ENCODE measurements around the gene FRMD4A.
"Not testable (repeated sequence)": the region's sequence is repeated elsewhere in the genome, so short reads cannot be mapped to it uniquely, and the experiment has no call there.

The FRMD4A gene

DNA sequence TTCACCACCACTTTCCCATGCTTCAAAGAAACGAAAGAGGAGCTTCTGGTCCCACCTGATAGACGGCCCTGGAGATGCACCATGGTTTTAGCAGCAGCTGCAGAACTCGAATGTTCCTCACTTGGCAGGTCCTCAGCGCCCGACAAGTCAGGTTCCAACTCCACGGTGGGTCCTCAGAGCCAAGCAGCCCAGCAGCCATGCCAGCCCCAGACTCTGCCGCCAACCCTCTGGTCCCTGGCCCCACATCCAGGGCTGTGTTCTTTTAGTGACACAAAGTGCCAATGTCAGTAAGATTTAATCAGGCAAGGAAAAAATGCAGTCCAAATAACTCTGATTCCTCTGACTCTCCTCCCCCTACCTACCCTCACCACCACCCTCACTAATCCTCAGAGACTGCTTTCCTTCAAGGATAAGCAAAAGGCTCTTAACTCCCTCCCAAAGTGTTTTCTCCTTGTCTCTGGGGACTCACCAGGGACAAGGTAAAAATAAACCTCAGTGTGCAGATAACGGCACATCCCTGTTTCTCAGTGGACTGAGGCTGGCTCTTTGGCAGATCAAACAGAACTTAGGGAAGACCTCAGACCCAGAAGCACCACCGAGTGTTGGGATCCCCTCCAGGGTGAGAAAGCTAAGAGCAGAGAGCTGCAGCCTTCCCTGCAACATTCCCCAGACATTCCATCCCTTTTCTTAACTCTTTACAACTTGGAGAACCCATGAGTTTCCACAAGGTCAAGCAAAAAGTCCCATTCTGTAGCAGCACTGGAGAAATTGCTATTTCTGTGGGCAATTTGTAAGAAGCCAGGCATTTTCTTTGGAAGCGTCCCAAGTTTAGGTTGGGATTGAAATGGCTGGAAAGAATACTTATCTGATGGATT is 358.9 kb downstream of the FRMD4A start:
- DNase-seq, result no peak

DNA sequence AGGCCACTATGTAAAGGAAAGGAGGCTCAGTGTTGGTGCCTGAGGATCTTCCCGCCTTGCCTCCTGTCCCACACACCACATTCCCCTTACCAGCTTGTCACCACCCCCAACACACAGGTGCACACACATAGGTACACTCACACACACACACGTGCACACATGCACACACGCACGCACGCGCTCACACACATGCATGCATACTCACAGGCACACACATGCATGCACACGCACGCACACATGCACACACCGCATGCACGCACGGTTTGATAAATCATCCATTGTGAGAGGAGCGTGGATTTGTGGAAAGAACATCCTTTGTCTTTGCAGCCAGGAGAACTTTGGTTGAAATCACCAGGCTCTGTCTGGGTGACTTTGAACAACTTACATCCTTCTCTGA is 359.8 kb downstream of the FRMD4A start:
- no peak for DNase-seq

DNA sequence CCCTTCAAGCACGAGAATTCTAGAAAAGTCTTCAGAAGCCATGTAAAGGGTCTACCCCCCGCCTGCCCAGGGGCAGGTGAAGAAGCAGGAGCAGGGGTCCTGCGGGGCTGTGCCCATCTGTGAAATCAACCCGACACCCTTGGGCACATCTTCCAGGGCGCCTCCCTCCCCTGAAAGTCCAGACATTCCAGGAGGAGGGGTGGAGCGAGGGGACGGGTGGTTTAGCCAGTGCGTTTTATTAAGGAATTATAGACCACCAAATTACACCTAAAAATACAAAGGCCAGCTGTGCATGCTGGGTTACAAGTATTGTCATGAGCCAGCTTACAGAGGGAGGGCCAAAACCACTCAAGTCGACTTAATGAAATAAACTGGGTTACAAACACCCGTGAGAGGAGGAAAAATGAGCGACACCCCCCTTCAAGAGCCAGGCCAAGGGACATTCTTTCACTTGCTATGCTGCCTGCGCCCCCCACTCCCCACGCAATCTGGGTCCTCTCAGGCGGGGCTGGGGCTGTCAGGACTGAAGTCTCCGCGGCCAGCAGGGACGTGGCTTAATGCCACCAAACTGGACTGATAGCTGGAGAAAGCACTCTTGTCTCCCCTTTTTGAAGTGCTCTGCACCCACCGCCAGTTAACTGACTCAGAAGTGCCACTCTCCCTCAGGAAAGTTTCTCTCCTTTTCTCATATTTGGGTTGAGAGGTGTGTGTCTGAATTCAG is 360.3 kb downstream of the FRMD4A start:
- no peak for DNase-seq

DNA sequence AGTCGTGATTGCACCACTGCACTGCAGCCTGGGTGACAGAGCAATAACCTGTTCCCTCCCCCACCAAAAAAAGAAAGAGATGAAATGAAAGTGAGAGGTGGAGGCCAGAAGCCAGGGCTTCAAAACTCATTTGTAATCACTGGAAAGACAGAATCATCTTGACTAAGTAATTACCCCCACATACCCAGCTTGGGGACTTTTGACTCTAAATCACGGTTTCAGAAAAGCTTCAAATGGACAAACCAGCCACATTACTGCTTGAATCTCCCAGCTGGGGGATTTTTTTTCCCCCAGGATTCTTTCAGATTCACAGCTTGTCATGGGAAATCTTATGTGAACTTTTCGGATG is 361.0 kb downstream of the FRMD4A start:
- no peak for DNase-seq

DNA sequence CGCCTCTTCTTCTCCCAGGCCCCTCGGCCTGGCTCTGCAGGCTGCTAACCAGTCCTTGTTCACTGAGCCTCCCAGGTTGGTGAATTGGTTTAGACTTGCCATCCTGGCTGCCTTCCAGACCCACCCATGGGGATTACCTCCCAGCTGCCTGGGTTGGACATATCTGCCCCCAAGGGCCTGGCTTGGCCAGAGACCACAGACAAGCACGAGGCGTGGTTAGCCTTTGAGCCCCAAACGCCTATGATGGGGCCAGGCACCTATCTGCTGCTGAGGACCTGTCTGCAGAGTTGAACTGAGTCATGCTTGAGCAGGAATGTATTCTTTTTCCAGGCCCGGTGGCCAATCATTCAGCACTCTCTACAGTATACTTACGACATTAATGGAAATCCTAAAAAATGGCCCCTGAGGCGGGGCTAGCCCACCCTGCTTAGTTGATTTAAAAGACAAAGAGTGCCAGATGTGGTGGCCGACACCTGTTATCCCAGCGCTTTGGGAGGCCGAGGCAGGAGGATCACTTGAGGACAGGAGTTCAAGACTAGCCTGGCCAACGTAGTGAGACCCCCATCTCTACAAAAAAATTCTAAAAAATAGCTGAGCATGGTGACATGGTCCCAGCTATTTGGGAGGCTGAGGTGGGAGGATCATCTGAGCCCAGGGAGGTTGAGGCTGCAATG is 361.5 kb downstream of the FRMD4A start:
- no peak for DNase-seq

DNA sequence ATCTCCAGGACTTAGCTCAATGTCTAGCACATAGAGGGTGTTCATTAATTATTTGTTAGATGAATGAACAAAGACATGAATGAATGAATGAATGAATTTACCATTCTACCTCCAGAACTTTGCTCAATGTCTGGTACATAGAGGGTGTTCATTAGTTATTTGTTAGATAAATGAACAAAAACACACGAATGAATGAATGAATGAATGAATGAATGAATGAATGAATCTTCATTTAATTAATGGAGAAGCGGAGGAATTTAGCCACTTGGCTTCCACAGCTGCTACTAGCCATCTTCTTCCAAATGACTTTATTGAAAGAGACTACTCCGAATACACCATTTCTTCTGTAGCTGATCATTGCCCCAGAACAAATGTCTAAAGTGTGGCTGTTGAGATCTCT is 368.9 kb downstream of the FRMD4A start:
- no peak for DNase-seq

DNA sequence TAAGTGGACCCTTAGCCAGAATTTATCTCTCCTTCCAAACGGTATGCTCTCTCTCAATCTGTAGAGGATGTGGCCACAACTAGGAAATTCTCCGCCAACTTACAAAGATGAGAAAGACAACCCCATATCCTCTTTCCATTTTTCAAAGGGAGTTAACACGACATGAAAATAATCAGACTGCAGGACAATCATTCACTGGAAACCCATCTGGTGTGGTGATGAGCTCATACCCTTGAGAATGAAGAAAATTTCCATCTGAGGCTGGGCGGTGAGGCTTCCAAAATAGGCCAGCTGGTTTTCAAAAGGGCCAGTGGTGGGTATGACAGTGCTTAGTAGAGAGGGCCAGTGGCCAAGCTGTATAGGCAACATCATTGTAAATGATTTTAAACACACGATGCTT is 369.6 kb downstream of the FRMD4A start:
- no peak for DNase-seq

DNA sequence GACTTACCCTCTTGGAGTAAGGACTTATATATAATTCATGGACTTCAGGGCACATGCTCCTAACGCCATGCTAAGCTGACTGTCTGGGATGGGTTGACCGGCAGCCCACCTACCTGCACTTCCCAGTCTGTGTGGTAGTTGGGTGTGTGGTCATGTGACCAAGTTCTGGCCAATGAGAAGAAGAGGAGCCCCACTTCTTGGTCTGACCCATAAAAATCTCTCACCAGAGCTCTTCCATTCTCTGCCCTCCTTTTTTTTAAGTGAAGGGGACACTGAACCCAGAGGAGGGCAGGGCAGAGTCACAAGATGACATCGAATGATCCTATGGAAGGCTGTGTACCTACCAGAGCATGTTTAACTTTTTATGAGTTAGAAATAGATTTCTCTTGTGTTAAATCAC is 370.1 kb downstream of the FRMD4A start:
- no peak for DNase-seq

DNA sequence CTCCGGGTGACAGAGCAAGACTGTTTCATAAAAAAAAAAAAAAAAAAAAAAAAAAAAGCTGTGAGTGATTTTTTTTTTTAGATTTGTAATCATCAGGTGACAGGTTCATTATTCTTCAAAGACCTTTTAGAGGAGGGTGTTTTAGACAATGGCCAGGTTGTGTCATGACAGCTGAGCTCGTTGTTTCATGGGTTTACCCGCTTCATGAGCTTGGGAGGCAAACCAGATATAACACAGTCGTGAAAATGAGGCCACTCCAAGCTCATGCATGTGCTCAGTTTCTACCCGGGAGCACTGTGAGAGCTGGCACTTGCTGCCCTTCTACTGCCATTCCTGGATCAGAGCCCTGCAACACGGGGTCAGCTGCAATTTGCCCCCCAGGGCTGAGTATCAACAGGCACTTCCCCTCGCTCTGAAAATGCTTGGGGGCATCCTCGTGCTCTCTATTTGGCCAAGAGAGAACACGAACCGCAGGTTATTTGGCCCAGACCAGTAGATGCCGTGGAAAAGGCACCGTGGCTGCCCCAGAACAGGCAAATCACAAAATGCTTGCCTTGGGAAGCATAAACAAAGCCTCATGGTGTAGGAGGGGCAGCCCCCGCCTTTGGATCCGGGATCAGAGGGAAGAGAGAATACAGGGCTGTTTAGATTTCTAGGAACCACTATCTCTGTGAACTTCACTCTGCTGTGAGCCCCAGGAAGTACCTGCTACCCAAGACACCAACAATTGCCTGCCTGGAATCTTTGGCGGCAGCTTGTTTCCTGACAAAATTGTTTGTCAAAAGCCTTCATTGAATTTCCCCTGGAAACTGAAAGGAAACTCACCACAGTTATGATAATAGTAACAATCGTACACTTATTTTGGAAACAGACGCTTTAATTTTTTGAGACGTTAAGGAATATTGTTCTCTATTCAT is 371.0 kb downstream of the FRMD4A start:
- no peak for DNase-seq

DNA sequence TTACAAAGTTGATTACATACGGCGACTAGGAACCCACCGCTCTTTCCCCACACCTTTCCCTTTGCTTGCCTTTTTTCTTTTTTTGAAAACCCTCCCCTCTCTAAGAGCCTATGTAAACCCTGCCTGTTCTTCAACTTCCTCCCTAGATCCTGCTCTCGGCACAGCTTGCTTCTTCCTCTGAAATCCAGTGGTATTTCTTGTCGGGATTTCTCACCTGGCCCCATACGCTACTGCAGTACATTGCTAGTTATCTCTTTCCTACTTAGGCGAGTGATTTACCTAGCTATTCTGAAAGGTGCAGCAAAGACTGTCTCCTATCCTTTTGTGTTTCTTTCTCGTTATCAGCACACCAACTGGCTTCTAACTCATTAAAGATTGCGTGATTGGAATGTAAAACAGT is 372.9 kb downstream of the FRMD4A start:
- no peak for DNase-seq

DNA sequence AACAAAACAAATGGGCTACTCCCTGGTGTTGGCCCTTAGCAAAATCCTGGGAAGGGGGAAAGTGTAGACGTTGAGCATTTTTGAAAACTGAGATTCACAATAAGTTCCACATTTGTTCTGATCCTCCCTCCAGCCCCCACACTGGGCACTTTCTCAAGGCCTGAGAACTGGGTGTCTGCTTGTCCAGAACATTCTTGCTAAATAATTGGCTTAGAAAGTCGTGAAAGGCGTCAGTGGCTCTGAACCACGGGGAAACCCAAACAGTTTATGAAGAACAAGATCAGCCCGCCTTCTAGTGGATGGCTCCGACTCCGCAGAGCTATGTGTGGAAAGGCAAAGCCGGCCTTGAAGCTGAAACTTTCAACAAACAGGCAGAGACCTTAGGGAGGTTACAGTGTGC is 373.9 kb downstream of the FRMD4A start:
- no peak for DNase-seq

DNA sequence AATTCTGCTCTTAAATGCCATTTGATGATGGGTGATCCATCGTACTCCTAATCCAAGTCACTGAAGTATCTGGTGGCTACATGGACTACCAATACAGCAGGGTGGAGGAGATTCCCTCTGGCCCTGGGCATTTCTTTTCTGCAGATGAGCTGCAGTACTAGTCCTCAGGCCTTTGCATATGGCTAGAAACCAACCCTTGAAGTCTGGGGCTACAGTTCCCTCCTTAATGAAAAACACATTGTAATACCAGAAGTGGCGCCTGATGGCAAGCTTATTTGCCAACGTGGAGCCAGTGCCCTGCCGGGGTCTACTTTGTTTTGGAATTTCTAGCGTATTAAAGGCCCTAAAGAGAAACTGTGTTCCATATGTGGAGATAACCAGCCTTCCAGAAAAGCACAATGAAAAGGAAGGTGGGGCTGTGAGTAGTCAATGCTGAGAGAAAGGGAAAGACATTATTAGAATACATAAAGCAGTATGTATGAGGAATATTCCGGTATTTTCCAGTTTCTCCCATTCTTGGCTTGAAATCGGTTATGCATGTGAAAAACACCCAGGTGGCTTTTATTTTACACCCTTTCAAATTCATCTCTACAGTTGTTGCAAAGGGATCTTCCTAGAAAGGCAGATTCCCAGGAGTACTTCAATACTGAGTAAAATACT is 375.2 kb downstream of the FRMD4A start:
- DNase-seq, result no peak

DNA sequence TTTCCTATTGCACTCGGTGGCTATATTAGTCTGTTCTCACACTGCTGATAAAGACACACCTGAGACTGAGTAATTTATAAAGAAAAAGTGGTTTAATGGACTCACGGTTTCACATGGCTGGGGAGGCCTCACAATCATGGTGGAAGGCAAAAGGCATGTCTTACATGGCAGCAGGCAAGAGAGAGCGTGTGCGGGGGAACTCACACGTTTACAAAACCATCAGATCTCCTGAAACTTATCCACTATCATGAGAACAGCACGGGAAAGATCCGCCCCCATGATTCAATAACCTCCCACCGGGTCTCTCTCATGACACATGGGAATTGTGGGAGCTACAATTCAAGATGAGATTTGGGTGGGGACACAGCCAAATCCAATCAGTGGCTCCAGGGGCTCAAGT is 376.5 kb downstream of the FRMD4A start:
- DNase-seq, result not testable (repeated sequence)

DNA sequence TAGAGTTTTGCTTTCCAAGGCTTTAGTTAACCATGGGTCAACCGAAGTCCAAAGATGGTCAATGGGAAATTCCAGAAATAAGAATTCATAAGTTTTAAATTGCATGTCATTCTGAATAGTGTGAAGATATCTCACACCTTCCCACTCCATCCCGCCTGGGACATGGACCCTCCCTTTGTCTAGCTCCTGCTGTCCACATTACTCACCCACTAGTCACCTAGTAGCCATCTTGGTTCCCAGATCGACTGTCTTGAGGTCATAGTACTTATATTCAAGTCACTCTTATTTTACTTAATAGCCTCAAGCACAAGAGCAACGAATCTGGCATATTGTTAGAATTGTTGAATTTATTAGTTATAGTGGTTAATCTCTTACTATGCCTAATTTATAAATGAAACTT is 377.4 kb downstream of the FRMD4A start:
- DNase-seq, result no peak

DNA sequence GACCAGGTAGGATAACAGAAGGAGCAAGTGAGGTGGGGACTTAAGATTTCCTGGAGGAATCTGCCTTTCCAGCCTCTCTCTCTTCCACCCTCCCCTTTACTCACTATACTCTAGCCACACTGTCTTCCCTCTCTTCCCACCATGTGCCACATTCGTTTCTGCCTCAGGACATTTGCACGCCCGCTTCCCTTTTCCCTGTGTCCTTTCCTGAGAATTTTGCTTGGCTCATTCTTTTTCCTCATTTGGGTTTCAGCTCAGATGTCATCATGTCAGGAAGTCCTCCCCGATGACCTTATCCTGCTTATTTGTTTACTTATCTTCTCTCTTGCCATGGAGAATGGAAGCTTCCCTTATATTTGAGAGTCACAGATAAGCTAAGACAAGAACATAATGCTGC is 380.2 kb downstream of the FRMD4A start:
- no peak for DNase-seq

DNA sequence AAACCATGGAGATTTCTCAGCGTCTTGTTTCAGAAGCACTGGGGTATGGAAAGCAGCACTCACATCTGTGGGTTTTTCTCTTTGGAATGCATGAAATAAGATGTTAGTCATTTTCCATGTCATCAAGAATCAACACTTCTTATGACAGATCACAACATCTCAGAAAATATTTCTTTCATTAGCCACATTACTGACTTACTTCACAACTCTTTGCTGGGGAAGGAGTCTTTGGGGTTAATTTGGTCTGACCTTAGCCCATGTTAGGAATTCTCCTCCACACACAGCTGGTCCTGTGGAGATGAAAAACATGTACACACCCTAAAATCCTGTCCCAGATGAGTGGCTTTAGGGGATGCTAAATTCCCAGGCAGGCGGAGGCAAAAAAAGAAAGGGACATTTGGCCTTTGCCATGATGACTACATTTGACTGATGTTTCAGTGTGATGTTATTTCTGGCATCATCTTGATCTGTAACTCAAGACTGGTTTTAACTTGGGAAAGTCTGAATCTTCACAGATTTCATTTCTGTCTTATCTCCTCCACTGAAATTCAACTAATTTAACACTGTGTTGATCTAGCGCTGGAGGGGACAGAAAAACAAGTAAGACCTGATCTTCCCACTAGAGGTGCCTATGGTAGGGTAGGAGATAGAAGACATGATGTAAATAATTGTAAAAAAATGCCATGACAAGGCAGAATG is 380.7 kb downstream of the FRMD4A start:
- DNase-seq, result no peak

DNA sequence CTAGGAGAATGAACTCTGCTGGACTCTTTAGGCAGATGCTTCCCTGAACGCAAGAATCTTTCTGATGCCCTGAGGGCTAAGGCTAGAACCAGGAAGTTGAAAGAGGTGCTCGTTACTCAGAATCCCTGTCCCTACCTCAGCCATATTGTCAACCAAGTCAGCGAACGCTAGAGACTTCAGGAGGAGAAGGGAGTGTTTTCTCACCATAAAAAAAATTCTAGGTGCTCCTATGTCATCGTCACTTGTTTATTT is 384.6 kb downstream of the FRMD4A start:
- DNase-seq, result no peak

DNA sequence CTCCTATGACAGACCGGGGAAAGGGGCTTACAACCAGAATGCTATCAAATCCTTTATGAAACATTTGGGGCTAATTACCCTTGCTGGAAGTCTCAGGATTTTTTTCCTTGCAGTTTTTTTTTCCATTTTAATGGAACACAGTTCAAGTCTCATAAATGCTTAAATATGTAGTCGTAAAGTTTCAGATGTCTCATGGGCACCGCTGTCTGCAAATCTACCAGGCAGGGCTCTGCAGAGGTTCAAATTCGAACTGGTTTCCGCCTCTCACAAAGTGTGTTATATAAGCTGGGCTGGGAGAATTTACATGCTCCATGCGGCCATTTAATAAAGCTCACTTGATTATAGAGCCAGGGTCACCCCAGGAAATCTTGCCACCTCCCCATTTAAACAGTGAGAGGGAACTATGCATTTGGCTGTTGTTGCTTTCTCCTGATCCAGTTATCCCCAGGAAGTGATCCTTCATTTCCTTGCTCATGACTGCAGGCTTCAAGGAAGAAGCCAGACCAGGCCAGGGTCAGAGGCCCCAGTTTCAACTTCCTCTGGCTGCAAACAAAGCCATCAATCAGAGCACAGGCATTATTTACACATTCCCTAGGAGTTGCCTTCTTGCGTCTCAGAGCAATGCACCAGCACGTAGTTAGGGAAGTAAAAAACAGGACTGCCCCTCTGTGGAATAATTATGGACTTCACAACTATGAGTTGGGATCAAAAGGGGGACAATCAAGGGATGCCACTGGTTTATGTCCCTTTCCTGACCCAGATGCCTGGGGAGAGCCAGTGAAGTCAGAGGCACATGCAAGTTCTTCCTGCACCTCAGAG is 385.1 kb downstream of the FRMD4A start:
- DNase-seq, result no peak

DNA sequence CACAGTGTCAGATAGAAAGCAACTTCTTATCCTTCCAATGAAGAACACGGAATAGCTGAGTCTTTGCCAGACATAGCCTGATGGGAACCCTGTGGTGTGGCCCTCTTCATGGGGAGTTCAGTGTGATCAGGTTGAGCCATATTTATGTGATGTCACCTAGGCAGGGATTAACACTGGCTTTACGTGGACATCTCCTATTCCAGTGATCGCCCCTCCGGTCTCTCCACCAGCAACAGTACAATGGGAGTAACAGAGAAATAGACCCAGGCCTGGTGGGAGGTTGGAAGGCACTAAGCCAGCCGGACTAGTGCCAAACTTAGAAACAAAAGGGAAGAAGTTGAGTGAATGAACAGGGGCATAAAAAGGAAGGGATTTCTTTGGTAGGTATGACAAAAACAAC is 385.9 kb downstream of the FRMD4A start:
- no peak for DNase-seq

DNA sequence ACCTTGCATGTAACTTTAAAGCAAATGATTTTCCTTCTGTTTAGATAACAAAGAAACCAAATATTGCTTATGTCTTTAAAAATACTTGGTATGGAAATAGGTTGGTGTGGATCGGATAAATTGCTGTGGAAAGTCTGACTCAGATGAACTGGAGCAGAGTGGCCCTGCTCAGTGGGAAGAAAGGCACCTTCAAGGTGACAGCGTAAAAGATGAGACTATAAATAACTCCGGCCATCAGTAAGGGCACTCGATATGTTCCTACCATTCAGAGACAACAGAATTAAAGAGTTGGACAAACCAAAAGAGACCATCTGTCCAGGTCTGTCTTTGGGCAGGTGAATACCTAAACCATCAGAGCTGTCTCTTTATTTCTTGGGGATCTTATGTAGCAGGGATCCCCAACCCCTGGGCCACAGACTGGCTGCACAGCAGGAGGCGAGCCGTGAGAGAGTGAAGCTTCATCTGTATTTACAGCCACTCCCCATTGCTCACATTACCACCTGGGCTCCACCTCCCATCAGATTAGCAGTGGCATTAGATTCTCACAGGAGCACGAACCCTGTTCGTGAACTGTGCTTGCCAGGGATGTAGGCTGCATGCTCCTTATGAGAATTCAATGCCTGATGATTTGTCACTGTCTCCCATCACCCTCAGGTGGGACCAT is 386.9 kb downstream of the FRMD4A start:
- no peak for DNase-seq

DNA sequence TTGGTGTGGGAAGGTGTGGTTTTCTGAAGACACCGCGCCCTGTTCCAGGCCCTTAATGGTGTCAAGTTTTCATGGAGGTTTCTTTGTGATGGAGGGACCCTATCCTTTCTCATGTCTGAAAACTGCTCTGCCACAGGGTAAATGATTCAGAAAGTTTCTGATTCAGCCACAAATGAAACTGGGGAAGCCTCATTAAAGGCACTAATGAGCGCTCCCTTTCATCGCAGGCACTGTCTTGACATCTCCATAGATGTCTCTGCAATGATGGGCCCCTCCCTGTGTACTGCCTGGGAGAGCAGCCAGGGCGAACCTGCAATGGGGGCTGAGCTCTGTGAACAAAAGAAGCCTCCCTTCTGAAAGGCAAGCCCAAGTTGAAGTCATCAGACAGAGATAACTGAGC is 388.7 kb downstream of the FRMD4A start:
- DNase-seq, result no peak
